AG10803 (cell line): ENCODE results near the gene FAU.
A peak's percentile ranks its signal among the peaks of the same experiment; 100 is the strongest.
"Not testable (repeated sequence)": the region's sequence is repeated elsewhere in the genome, so short reads cannot be mapped to it uniquely, and the experiment has no call there.

ENCODE experiments used
- DNase-seq: peaks from one replicate; pipeline ENCODE4 v3.0.0; 2010; ENCODE audit warnings: low read depth
- H3K4me3 ChIP-seq: 2 replicates; pipeline ENCODE4 v1.5.1; 2011; ENCODE audit warnings: mild to moderate bottlenecking, low read length, control low read depth
- CTCF ChIP-seq: conservative IDR thresholded peaks from 2 replicates; pipeline ENCODE4 v1.5.1; 2011; ENCODE audit warnings: mild to moderate bottlenecking, low read length, control low read depth, inconsistent platforms

The FAU gene

GRCh38 chr11:65151331-65151899 is 29.5 kb upstream of the FAU start:
- DNase-seq: no peak
- no peak overlapping the region for H3K4me3 ChIP-seq
- no peak for TF ChIP-seq CTCF

- H3K4me3 ChIP-seq: no peak overlapping the region
- DNase-seq: peak; percentile 85
- no peak for TF ChIP-seq CTCF
Observed at GRCh38 chr11:65150509-65151299, 28.8 kb upstream of the FAU start.

DNA sequence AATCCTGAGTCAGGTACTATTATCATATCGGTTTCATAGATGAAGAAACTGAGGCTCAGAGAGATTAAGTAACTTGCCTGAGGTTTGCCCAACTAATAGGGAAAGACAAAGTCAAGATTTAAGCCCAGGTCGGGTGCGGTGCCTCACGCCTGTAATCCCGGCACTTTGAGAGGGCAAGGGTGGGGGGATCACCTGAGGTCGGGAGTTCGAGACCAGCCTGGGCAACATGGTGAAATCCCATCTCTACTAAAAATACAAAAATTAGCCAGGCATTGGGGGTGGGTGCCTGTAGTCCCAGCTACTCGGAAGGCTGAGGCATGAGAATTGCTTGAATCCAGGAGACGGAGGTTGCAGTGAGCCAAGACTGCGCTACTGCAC is 28.2 kb upstream of the FAU start:
- not testable (repeated sequence) for DNase-seq, H3K4me3 ChIP-seq

- no peak for DNase-seq
- TF ChIP-seq CTCF: no peak
- H3K4me3 ChIP-seq: no peak overlapping the region
Observed at GRCh38 chr11:65148657-65149056, 26.7 kb upstream of the FAU start.

GRCh38 chr11:65147352-65148075 is 25.6 kb upstream of the FAU start:
- no peak for TF ChIP-seq CTCF
- DNase-seq: no peak
- H3K4me3 ChIP-seq: no peak overlapping the region

DNA sequence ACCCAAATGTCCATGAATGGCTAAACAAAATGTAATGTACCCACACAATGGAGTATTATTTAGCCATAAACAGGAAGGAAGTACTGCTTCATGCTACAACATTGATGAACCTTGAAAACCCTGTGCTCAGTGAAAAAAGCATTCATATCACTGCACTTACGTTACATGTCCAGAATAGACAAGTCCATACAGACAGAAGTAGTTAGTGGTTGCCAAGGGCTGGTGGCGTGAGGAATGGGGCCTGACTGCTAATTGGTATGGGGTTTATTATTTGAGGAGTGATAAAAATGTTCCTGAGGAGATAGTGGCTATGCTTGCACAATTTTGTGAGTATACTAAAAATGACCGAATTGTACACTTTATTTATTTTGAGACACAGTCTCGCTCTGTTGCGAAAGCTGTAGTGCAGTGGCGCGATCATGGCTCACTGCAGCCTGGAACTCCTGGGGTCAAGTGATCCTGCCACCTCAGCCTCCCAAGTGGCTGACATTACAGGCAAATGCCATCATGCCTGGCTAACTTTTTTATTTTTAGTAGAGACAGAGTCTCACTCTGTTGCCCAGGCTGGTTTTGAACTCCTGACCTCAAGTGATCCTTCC is 20.1 kb upstream of the FAU start:
- TF ChIP-seq CTCF: no peak
- no peak for DNase-seq

GRCh38 chr11:65136515-65137096 is 14.7 kb upstream of the FAU start:
- TF ChIP-seq CTCF: no peak
- H3K4me3 ChIP-seq: no peak overlapping the region
- DNase-seq: no peak

More for the DNA sequence above, 20.1 kb upstream of the FAU start:
- no peak overlapping the region for H3K4me3 ChIP-seq
